Neural cell (in vitro differentiated cells): ENCODE measurements around the gene CCDC127. TPM values are rescaled to one million over a fixed set of nuclear protein-coding genes. Genes with fewer than 3 reads are reported as not detected.

Experiments used
- H2AFZ ChIP-seq: fragments of 200-600, 300-800 bp; sonication (generic), shearing (Covaris generic); 2 replicates; pipeline ENCODE4 v1.6.0; 2014; ENCODE audit warnings: low read depth, mild to moderate bottlenecking, antibody characterized with exemption, low read length, moderate library complexity
- H3F3A ChIP-seq: fragments of 200-600 bp; shearing (Covaris generic); 2 replicates; pipeline ENCODE4 v1.6.1; 2016; ENCODE audit warnings: mild to moderate bottlenecking, moderate library complexity, mixed read lengths, antibody characterized with exemption, low read length; ENCODE audit not compliant: insufficient read depth, poor library complexity, severe bottlenecking
- H3K27ac ChIP-seq: fragments of 200-600, 300-800 bp; sonication (generic), shearing (Covaris generic); 2 replicates; pipeline ENCODE4 v1.5.1; 2014; ENCODE audit warnings: mild to moderate bottlenecking, low read length, moderate library complexity
- H3K27me3 ChIP-seq: fragments of 300-800, 200-600 bp; sonication (generic), shearing (Covaris generic); 2 replicates; pipeline ENCODE4 v1.6.0; 2014; ENCODE audit warnings: mild to moderate bottlenecking, low read depth, low read length, moderate library complexity; ENCODE audit not compliant: insufficient read depth
- H3K36me3 ChIP-seq: fragments of 300-800, 200-600 bp; sonication (generic), shearing (Covaris generic); 2 replicates; pipeline ENCODE4 v1.5.1; 2014; ENCODE audit warnings: mild to moderate bottlenecking, antibody characterized with exemption, low read length, moderate library complexity; ENCODE audit not compliant: insufficient read depth
- H3K4me2 ChIP-seq: fragments of 300-800, 200-600 bp; sonication (generic), shearing (Covaris generic); 2 replicates; pipeline ENCODE4 v1.6.0; 2014; ENCODE audit warnings: mild to moderate bottlenecking, low read length
- H3K4me3 ChIP-seq: fragments of 300-800, 200-600 bp; sonication (generic), shearing (Covaris generic); 2 replicates; pipeline ENCODE4 v1.5.1; 2014; ENCODE audit warnings: mild to moderate bottlenecking, low read length, moderate library complexity
- H3K79me2 ChIP-seq: fragments of 200-600 bp; shearing (Covaris generic); replicated peaks from 2 replicates; pipeline ENCODE4 v1.6.0; 2014; ENCODE audit warnings: mild to moderate bottlenecking, low read length, moderate library complexity; ENCODE audit not compliant: insufficient read depth
- H3K9ac ChIP-seq: fragments of 300-800, 200-600 bp; sonication (generic), shearing (Covaris generic); 2 replicates; pipeline ENCODE4 v1.6.1; 2016; ENCODE audit warnings: mild to moderate bottlenecking, low read length, mixed read lengths
- H3K9me2 ChIP-seq: fragments of 200-600 bp; shearing (Covaris generic); 2 replicates; pipeline ENCODE4 v1.6.1; 2016; ENCODE audit warnings: mild to moderate bottlenecking, low read length, mixed read lengths; ENCODE audit not compliant: insufficient read depth
- H3K9me3 ChIP-seq: fragments of 200-600, 300-800 bp; sonication (generic), shearing (Covaris generic); 2 replicates; pipeline ENCODE4 v1.6.1; 2016; ENCODE audit warnings: mild to moderate bottlenecking, mixed run types, low read length, moderate library complexity, mixed read lengths
- H4K20me1 ChIP-seq: fragments of 200-600 bp; shearing (Covaris generic); 2 replicates; pipeline ENCODE4 v1.6.1; 2016; ENCODE audit warnings: mild to moderate bottlenecking, mixed run types; ENCODE audit not compliant: insufficient read depth
- EP300 ChIP-seq: fragments of 450-650 bp; conservative IDR thresholded peaks from 2 replicates; pipeline ENCODE4 v1.6.1; 2014; ENCODE audit warnings: antibody characterized with exemption, mild to moderate bottlenecking, moderate library complexity; ENCODE audit not compliant: poor library complexity, severe bottlenecking
- EZH2 ChIP-seq: fragments of 200-600, 300-800 bp; shearing (Covaris generic), sonication (generic); IDR thresholded peaks from 2 replicates; pipeline ENCODE4 v1.6.1; 2014; ENCODE audit warnings: antibody characterized with exemption, low read length, borderline replicate concordance, mild to moderate bottlenecking; ENCODE audit not compliant: insufficient read depth, poor library complexity, severe bottlenecking
- MXI1 ChIP-seq: fragments of 450-650 bp; conservative IDR thresholded peaks from 2 replicates; pipeline ENCODE4 v1.6.1; 2014; ENCODE audit warnings: antibody characterized with exemption, mild to moderate bottlenecking; ENCODE audit not compliant: poor library complexity, severe bottlenecking
- POLR2AphosphoS5 ChIP-seq: IDR thresholded peaks from 2 replicates; pipeline ENCODE4 v1.6.1; 2012
- RAD21 ChIP-seq: fragments of 450-650 bp; conservative IDR thresholded peaks from 2 replicates; pipeline ENCODE4 v1.6.1; 2014; ENCODE audit warnings: antibody characterized with exemption, mild to moderate bottlenecking, moderate library complexity
- SMC3 ChIP-seq: fragments of 450-650 bp; conservative IDR thresholded peaks from 2 replicates; pipeline ENCODE4 v1.6.1; 2014; ENCODE audit warnings: antibody characterized with exemption, mild to moderate bottlenecking, moderate library complexity; ENCODE audit not compliant: poor library complexity
- TAF1 ChIP-seq: IDR thresholded peaks from 2 replicates; pipeline ENCODE4 v1.6.1; 2012; ENCODE audit warnings: low read depth
- polyA plus RNA-seq: library from polyadenylated mRNA; depleted of rRNA; stranded (reverse); fragments of >200 nt; gene quantifications from 2 replicates; pipeline ENCODE4 v1.2.3, GENCODE V29; 2014
- TF ChIP-seq, protein P1 (sequence below): IDR thresholded peaks from 2 replicates; pipeline ENCODE4 v1.6.1; 2012; ENCODE audit warnings: borderline replicate concordance
- TF ChIP-seq, protein P2 (sequence below): fragments of 450-650 bp; IDR thresholded peaks from 2 replicates; pipeline ENCODE4 v1.5.1; 2014; ENCODE audit warnings: antibody characterized with exemption, mild to moderate bottlenecking, moderate library complexity; ENCODE audit not compliant: poor library complexity, severe bottlenecking

The CCDC127 gene
- polyA plus RNA-seq, 1 donor from 2014 or later = 5.4 TPM

DNA sequence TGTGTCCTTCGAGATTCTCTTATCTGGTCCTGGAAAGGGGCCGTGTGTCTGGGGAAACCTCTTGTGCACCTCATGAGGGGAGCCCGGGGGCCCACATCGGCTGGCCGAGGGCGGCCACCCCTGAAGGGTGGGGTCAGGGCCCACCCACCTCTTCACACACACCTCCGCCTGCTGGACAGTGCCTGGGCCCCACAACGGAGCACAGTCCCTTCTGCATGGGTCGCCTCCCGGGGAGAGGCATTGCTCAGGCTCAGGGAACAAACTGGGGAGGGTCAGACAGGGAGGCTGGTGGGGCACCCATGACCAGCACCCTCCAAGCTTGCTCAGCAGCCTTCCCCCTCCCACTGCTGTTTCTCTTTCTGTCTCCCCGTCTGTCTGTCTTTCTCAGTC lies 28.0 kb downstream of the CCDC127 start:
- H3K9me2 ChIP-seq = no peaks in the 10 kb centered on the region
- H3K9me3 ChIP-seq = no peaks in the 10 kb centered on the region
- no peaks in the 10 kb centered on the region for H3F3A ChIP-seq
- no peak overlapping the region for H3K9ac ChIP-seq
- H3K4me2 ChIP-seq = no peak overlapping the region
- no peaks in the 10 kb centered on the region for H3K27me3 ChIP-seq
- no peaks in the 10 kb centered on the region for H3K36me3 ChIP-seq
- no peak overlapping the region for H3K4me3 ChIP-seq
- no peaks in the 10 kb centered on the region for H3K79me2 ChIP-seq
- no peaks in the 10 kb centered on the region for H4K20me1 ChIP-seq
- H2AFZ ChIP-seq = no peak overlapping the region
- TF ChIP-seq SMC3 (no peak), RAD21 (no peak), POLR2AphosphoS5 (no peak), EZH2 (no peak), EP300 (no peak), MXI1 (no peak), TAF1 (no peak)
- TF ChIP-seq, protein P1, sequence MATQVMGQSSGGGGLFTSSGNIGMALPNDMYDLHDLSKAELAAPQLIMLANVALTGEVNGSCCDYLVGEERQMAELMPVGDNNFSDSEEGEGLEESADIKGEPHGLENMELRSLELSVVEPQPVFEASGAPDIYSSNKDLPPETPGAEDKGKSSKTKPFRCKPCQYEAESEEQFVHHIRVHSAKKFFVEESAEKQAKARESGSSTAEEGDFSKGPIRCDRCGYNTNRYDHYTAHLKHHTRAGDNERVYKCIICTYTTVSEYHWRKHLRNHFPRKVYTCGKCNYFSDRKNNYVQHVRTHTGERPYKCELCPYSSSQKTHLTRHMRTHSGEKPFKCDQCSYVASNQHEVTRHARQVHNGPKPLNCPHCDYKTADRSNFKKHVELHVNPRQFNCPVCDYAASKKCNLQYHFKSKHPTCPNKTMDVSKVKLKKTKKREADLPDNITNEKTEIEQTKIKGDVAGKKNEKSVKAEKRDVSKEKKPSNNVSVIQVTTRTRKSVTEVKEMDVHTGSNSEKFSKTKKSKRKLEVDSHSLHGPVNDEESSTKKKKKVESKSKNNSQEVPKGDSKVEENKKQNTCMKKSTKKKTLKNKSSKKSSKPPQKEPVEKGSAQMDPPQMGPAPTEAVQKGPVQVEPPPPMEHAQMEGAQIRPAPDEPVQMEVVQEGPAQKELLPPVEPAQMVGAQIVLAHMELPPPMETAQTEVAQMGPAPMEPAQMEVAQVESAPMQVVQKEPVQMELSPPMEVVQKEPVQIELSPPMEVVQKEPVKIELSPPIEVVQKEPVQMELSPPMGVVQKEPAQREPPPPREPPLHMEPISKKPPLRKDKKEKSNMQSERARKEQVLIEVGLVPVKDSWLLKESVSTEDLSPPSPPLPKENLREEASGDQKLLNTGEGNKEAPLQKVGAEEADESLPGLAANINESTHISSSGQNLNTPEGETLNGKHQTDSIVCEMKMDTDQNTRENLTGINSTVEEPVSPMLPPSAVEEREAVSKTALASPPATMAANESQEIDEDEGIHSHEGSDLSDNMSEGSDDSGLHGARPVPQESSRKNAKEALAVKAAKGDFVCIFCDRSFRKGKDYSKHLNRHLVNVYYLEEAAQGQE = no peak
- TF ChIP-seq, protein P2, sequence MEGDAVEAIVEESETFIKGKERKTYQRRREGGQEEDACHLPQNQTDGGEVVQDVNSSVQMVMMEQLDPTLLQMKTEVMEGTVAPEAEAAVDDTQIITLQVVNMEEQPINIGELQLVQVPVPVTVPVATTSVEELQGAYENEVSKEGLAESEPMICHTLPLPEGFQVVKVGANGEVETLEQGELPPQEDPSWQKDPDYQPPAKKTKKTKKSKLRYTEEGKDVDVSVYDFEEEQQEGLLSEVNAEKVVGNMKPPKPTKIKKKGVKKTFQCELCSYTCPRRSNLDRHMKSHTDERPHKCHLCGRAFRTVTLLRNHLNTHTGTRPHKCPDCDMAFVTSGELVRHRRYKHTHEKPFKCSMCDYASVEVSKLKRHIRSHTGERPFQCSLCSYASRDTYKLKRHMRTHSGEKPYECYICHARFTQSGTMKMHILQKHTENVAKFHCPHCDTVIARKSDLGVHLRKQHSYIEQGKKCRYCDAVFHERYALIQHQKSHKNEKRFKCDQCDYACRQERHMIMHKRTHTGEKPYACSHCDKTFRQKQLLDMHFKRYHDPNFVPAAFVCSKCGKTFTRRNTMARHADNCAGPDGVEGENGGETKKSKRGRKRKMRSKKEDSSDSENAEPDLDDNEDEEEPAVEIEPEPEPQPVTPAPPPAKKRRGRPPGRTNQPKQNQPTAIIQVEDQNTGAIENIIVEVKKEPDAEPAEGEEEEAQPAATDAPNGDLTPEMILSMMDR = no peak
- H3K27ac ChIP-seq = no peak overlapping the region

DNA sequence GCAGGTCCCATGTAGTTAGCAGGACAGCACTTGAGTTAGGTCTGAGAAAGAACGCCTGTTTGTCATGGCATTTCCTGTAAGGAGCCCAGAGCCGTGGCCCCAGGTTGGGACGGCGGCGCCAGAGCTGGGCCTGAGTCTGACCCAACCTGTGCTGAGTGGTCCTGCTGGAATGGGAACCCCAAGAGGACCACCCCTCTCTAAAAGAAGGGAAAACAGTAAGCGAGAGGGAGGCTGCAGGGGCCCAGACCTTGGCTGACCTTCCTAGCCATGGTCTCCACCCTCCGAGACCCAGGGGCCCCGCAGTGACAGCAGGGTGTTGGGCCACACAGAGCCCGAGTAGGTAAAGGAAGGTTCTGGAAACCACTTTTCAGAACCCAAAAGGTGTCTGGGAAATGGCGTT lies 28.5 kb downstream of the CCDC127 start:
- H3K9me3 ChIP-seq = no peaks in the 10 kb centered on the region
- H3K9me2 ChIP-seq = no peaks in the 10 kb centered on the region
- no peaks in the 10 kb centered on the region for H3F3A ChIP-seq
- no peak overlapping the region for H3K4me3 ChIP-seq
- no peak overlapping the region for H3K4me2 ChIP-seq
- H3K27ac ChIP-seq = no peak overlapping the region
- H3K27me3 ChIP-seq = no peaks in the 10 kb centered on the region
- H4K20me1 ChIP-seq = no peaks in the 10 kb centered on the region
- H3K79me2 ChIP-seq = no peaks in the 10 kb centered on the region
- H3K9ac ChIP-seq = no peak overlapping the region
- TF ChIP-seq, protein P1 = no peak
- TF ChIP-seq MXI1 (no peak), POLR2AphosphoS5 (no peak), RAD21 (no peak), EZH2 (no peak), SMC3 (no peak), TAF1 (no peak), EP300 (no peak)
- TF ChIP-seq, protein P2 = no peak
- no peak overlapping the region for H2AFZ ChIP-seq
- H3K36me3 ChIP-seq = no peaks in the 10 kb centered on the region
